ENCODE measurements around the gene CYP26C1.

Gene CYP26C1

DNA sequence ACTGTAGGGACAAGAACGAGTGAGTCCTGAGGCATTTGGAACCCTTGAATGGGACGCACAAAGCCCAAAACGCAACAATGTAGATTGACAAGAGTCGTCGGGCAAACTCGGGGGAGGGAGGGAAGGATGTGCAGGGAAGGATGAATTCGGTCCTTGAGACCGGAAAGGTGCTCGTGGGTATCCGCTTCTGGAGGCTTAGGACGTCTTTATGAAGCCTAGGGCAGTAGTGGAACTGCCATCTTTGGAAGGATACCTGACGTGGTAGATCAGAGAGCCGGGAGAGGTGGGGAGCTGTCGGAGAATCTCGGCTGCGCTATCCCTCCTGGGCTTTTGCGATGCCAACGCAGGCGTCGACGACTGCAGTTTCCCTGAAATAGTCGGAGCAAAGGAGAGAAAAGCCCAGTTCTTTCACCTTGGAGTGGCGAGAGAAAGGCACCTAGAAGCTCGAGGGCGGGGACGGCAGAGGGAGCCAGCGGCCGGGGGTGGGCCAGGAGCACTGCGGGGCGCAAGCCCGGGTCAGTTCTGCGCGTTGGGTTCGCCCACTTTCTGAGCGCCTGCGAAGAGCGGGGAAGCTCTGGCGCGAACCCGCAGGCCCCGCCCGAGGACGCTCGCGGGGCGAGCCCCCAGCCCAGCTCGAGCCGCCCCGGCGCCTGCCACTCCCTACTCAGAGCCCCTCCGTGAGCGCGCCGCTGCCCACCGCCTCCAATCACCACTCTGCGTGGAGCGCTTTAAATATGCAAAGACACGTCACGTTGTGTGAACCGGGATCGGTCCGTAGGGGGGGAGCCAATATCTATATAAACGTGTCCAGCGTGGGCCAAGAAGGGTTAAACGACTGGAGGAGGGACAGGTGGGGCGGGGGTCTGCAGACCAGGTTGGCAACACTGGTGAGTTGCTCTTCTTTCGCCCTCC is at the start of gene CYP26C1:
Gene CYP26C1, plus strand, starts transcription at position 824 of the 912 bp plus-strand sequence. CDS start 466 bp downstream, outside the sequence.
- in situ Hi-C loops (cut with MboI; ENCODE audit: low sequenced_read_pairs), result no loop called here

DNA sequence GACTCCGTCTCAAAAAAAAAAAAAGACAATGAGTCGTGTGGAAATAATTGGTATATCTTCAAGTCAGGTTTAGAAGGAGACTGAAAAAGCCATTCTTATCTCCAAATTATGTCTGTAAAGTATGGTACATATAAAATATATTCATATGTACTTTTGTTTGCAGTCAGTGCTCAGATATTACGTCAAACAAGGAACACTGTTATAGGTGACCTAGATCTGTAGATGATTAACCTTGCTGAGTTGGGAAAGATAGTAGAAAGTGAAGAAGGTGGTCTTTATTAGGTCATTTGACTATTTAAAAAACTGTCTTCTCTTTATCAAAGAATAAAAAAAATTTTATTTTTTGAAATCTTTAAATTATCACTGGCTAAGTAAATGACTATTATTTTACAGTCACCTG is 44.9 kb upstream of the CYP26C1 start:
- in situ Hi-C loops (cut with MboI; ENCODE audit: low sequenced_read_pairs), result no loop called here

DNA sequence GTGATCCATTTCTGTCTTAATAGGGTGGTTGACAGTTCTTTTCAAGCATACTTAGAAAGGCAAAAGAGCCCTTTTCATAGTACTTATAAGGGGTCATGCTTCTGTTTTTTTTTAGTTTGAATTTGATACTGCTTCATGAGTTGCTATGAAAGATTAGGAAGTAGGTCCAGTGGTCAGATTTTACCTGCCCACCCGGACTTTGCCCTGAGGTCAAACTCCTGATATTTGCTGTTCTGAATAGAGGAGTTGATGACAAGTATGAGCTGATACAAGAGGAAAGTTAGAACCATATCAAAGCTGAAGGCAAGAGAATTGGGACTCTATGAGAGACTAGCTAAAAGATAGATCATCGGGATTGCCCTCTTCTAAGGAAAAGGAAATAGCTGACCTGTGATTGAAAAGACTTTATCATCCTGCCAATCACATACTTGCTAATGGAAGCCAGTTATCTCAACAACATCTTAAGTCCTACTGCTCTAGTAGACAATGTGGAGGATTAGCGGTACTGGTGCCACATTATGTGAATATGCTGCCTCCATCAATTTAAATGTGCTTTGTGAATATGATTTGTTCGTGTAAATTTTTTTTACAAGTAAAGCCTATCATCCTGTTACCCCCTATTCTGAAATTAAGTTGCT is 37.5 kb upstream of the CYP26C1 start:
- in situ Hi-C loops (cut with MboI; ENCODE audit: low sequenced_read_pairs), result no loop called here

DNA sequence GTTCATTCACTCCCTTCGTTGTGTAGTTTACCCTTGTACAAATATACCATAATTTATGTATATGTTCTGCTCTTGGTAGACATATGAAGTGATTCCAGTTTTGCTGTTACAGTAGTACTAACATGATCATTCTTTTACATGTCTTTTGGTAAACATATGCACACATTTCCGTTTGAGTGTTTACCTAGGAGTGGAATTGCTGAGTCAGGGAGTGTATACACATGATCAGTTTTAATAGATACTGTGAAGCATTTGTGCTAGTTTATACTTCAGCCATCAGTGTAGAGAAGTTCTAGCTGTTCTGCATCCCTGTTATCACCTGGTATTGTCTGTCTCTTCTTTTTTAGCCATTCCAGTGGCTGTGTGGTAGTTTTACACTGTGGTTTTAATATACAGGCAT is 34.5 kb upstream of the CYP26C1 start:
- in situ Hi-C loops (cut with MboI; ENCODE audit: low sequenced_read_pairs), result no loop called here

DNA sequence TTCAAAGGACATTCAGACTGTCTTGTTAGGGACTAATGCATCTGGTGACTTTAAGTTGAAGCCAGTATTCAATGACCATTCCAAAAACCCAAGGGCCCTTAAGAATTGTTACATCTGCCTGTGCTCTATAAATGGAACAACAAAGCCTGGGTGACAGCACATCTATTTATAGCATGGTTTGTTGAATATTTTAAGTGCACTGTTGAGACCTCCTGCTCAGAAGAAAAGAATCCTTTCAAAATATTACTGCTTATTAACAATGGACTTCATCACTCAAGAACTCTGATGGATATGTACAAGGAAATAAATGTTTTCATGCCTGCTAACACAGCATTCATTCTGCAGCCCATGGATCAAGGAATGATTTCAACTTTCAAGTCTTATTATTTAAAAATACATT is 33.1 kb upstream of the CYP26C1 start:
- in situ Hi-C loops (cut with MboI; ENCODE audit: low sequenced_read_pairs), result no loop called here

DNA sequence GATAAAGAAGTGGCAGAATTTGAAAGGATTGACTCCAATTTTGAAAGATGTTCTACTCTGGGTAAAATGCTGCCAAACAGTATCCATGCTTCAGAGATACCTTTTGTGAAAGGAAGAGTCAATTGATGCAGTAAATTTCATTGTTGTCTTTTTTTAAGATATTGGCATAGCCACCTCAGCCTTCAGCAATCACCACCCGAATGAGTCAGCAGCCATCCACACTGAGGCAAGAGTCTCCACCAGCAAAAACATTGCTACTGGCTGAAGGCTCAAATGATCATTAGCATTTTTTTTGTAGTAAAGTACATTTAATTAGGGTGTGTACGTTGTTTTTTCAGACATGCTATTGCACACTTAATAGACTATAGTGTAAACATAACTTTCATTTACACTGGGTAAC is 31.7 kb upstream of the CYP26C1 start:
- in situ Hi-C loops (cut with MboI; ENCODE audit: low sequenced_read_pairs), result no loop called here

- in situ Hi-C loops (cut with MboI; ENCODE audit: low sequenced_read_pairs), result no loop called here
These were observed 30.2 kb upstream of the CYP26C1 start for GRCh38 chr10:93030409-93030808.

GRCh38 chr10:93032105-93032808 is 28.3 kb upstream of the CYP26C1 start:
- in situ Hi-C loops (cut with MboI; ENCODE audit: low sequenced_read_pairs), result no loop called here

DNA sequence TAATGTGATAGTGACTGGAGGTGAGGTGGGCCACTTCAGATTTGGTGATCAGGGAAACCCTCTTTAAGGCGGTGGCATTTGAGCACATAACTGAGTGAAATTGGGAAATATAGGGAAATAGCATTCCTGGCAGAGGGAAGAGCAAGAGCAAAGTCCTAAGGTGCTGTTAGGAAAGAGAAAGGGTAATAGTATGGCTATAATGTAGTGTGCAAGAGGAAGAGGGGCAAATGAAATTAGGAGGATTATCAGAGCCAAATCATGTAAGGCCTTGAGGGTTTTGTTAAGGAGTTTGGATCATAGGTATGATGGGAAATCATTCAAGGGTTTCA is 27.8 kb upstream of the CYP26C1 start:
- in situ Hi-C loops (cut with MboI; ENCODE audit: low sequenced_read_pairs), result no loop called here

DNA sequence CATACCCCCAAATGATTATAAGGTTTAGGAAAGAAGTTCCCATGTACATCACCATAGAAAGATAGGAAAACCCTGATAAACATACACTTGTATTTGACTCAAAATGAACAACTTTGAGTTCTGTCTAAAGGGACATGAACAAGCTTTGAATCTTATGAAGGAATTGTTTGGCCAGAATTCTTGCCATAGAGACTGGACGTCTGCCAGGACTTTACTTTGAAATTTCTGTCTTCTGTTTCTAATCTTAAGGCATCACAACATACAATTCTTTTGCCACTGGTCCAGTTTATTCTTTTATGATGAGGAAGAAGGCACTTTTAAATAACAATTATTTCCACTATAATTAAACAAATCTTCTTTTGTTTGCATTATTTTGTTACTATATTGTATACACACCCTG is 26.2 kb upstream of the CYP26C1 start:
- in situ Hi-C loops (cut with MboI; ENCODE audit: low sequenced_read_pairs), result no loop called here

- in situ Hi-C loops (cut with MboI; ENCODE audit: low sequenced_read_pairs), result no loop called here
These were observed 21.5 kb upstream of the CYP26C1 start for GRCh38 chr10:93039110-93039509.

DNA sequence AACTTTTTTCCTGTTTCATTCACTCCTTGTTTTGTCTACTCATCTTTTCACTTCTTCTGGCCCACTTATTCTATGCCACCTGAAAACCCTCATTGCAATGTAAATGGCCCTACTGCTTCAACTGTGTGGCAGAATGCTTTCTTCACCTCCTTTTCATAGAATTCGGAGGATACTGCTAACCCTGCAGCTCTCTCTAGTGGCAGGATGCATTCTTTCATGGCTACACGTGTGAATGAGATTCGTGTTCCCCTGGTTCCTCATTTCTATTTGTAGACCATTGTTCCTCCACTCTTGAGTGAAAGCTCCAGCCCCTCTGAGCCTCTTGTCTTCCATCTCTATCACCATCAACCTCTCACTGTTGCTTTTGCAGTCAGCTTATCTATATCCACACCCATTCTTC is 20.9 kb upstream of the CYP26C1 start:
- in situ Hi-C loops (cut with MboI; ENCODE audit: low sequenced_read_pairs), result no loop called here

DNA sequence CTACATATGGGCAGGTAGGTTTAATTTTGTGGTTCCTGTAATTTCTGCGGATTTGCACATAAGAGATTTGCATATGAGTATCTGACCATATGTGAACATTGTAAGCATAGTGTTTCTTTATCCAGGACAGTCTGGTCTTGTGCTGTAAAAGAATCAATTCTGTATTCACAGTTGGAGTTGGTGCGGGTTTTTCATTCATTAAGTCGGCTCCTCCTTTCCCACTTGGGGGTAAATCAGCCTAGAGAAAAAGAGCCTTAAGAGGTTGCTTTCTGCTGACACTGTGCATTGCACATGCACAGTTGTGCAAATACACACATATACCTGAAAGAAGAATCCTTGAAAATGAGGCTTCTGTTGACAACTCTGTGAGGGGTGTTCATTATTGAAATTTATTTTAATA is 6.1 kb upstream of the CYP26C1 start:
- in situ Hi-C loops (cut with MboI; ENCODE audit: low sequenced_read_pairs), result no loop called here

- in situ Hi-C loops (cut with MboI; ENCODE audit: low sequenced_read_pairs), result no loop called here
These were observed 2.5 kb upstream of the CYP26C1 start for GRCh38 chr10:93058139-93058538.

- in situ Hi-C loops (cut with MboI; ENCODE audit: low sequenced_read_pairs), result no loop called here
These were observed 442 bp downstream of the CYP26C1 start for GRCh38 chr10:93060887-93061593.

DNA sequence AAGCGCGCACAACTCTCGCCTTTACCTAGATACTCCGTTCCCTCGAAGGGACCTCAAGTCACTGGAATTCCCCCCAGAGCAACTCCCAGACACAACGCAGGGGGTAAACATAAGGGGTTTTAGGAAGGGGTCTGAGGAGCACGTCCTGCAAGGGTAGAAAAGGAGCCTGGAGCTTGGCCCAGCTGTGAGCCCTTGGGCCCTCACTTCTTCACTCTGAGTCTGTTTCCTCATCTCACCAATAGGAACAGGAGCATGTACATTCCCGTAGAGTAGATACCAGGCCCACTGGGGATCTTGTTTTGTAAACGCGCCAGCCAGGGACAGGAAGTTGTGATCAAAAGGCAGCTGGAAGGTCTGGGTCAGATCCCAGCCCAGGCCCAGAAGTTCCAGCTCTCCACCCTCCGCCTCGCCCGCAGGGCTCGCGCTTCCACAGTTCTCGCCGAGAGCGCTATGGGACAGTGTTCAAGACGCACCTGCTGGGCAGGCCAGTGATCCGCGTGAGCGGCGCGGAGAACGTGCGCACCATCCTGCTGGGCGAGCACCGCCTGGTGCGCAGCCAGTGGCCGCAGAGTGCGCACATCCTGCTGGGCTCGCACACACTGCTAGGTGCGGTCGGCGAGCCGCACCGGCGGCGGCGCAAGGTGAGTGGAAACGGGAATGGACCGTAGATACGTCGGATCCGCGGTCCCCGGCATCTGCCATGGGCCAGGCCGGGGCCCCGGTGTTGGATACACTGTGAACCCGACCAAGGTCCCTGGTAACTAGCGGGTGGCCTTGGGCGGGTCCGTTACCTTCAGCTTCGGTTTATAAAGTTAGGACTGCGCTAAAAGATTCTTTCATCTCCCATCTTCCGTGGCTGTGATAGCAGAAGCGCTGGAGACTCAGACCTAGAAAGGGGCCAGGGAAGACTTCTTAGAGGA is 1.3 kb downstream of the CYP26C1 start:
- in situ Hi-C loops (cut with MboI; ENCODE audit: low sequenced_read_pairs), result no loop called here

GRCh38 chr10:93062514-93063143 is 2.0 kb downstream of the CYP26C1 start:
- in situ Hi-C loops (cut with MboI; ENCODE audit: low sequenced_read_pairs), result no loop called here

- in situ Hi-C loops (cut with MboI; ENCODE audit: low sequenced_read_pairs), result no loop called here
These were observed 2.8 kb downstream of the CYP26C1 start for GRCh38 chr10:93063144-93063976.
